GM19468 (cell line): ENCODE measurements around the gene KIAA0232.
"Not testable (repeated sequence)": the region's sequence is repeated elsewhere in the genome, so short reads cannot be mapped to it uniquely, and the experiment has no call there.

Experiments
- ATAC-seq: cut with Tn5 transposase; IDR thresholded peaks from one replicate; pipeline ENCODE4 v1.9.1; 2021; ENCODE audit warnings: mild to moderate bottlenecking, moderate library complexity, moderate number of reproducible peaks; ENCODE audit not compliant: unreplicated experiment; ENCODE audit errors: extremely low read depth

Gene KIAA0232

GRCh38 chr4:6874981-6875380 is 92.5 kb downstream of the KIAA0232 start:
- ATAC-seq: no peak

- no peak for ATAC-seq
Observed at GRCh38 chr4:6875431-6875831, 92.9 kb downstream of the KIAA0232 start.

GRCh38 chr4:6876440-6876839 is 93.9 kb downstream of the KIAA0232 start:
- ATAC-seq: no peak

- no peak for ATAC-seq
Observed at GRCh38 chr4:6877067-6877466, 94.5 kb downstream of the KIAA0232 start.

- ATAC-seq: no peak
Observed at GRCh38 chr4:6878451-6879059, 96.0 kb downstream of the KIAA0232 start.

- no peak for ATAC-seq
Observed at GRCh38 chr4:6880691-6881090, 98.2 kb downstream of the KIAA0232 start.

- ATAC-seq: no peak
Observed at GRCh38 chr4:6881908-6882307, 99.4 kb downstream of the KIAA0232 start.

GRCh38 chr4:6884341-6884870 is 101.9 kb downstream of the KIAA0232 start:
- no peak for ATAC-seq

- no peak for ATAC-seq
Observed at GRCh38 chr4:6885953-6886557, 103.5 kb downstream of the KIAA0232 start.

- ATAC-seq: no peak
Observed at GRCh38 chr4:6886886-6887285, 104.4 kb downstream of the KIAA0232 start.

- ATAC-seq: no peak
Observed at GRCh38 chr4:6887591-6888371, 105.3 kb downstream of the KIAA0232 start.

- no peak for ATAC-seq
Observed at GRCh38 chr4:6888506-6889071, 106.1 kb downstream of the KIAA0232 start.

- no peak for ATAC-seq
Observed at GRCh38 chr4:6889101-6889735, 106.7 kb downstream of the KIAA0232 start.

- ATAC-seq: no peak
Observed at GRCh38 chr4:6889736-6890324, 107.3 kb downstream of the KIAA0232 start.

GRCh38 chr4:6890358-6890757 is 107.8 kb downstream of the KIAA0232 start:
- ATAC-seq: no peak

- ATAC-seq: not testable (repeated sequence)
Observed at GRCh38 chr4:6890971-6891370, 108.4 kb downstream of the KIAA0232 start.

- no peak for ATAC-seq
Observed at GRCh38 chr4:6891436-6892170, 109.1 kb downstream of the KIAA0232 start.

- no peak for ATAC-seq
Observed at GRCh38 chr4:6892190-6892908, 109.8 kb downstream of the KIAA0232 start.

- no peak for ATAC-seq
Observed at GRCh38 chr4:6892909-6893202, 110.3 kb downstream of the KIAA0232 start.
